HG02870 (cell line): ENCODE results near the gene MFSD6L.

Experiments
- ATAC-seq: cut with Tn5 transposase; IDR thresholded peaks from one replicate; pipeline ENCODE4 v1.9.1; 2021; ENCODE audit warnings: mild to moderate bottlenecking, moderate library complexity; ENCODE audit not compliant: unreplicated experiment

MFSD6L gene

DNA sequence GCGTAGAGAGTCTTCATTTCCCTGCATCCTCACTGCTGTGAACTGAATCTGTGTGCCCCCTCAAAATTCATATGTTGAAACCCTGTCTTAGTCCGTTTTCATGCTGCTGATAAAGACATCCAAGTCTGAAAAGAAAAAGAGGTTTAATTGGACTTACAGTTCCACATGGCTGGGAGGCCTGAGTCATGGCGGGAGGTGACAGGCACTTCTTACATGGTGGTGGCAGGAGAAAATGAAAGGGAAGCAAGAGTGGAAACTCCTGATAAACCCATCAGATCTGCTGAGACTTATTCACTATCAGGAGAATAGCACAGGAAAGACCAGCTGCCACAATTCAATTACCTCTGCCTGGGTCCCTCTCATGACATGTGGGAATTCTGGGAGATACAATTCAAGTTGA, 51.4 kb downstream of the MFSD6L start:
- ATAC-seq, result no peak
